Measurements from ENCODE around the gene CERS6. TPM values are rescaled to one million over a fixed set of nuclear protein-coding genes. Genes with fewer than 3 reads are reported as not detected.

Gene CERS6
- polyA plus RNA-seq, 1 donor from 2014 or later, result 59.3 TPM

DNA sequence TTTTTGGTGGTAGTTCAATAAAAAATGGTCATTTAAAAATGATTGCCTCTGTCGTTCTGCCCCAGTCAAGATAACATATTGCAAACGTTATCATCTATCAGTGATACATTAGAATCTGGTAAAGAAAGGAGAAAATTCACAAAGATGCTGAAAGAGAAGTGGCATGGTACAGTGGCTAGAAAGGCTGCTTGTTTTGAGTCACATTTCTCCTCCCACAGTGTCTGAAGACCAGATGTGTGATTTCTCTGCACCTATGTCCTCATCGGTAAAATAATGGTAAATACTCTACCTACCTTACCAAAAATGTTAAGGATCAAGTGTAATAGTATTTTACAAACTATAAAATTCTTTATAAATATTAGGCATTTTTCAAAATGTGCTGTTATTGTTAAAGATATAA is 270.3 kb downstream of the CERS6 start:
- Histone ChIP-seq H3K4me3 (ENCODE audit: low read length) (no peak overlapping the region), H3K36me3 (ENCODE audit: insufficient read depth, low read length) (no peaks in the 10 kb centered on the region), H3K9ac (ENCODE audit: low read length) (no peak overlapping the region), H3K9me3 (ENCODE audit: low read length) (no peaks in the 10 kb centered on the region), H4K20me1 (ENCODE audit: insufficient read depth) (no peaks in the 10 kb centered on the region), H3K79me2 (replicated peaks; ENCODE audit: insufficient read depth, low read length) (no peaks in the 10 kb centered on the region), H3K27me3 (ENCODE audit: insufficient read depth, low read depth, low read length) (no peaks in the 10 kb centered on the region), H2AFZ (ENCODE audit: low read depth, low read length) (no peak overlapping the region), H3K4me2 (ENCODE audit: low read length) (no peak overlapping the region), H3F3A (ENCODE audit: insufficient read depth, low read length, poor library complexity, severe bottlenecking) (no peaks in the 10 kb centered on the region), H3K9me2 (ENCODE audit: insufficient read depth, low read length) (no peaks in the 10 kb centered on the region), H3K27ac (ENCODE audit: low read length) (no peak overlapping the region)
- TF ChIP-seq POLR2AphosphoS5 (IDR thresholded peaks at IDR 0.05), result no peak
- TF ChIP-seq, protein P1, sequence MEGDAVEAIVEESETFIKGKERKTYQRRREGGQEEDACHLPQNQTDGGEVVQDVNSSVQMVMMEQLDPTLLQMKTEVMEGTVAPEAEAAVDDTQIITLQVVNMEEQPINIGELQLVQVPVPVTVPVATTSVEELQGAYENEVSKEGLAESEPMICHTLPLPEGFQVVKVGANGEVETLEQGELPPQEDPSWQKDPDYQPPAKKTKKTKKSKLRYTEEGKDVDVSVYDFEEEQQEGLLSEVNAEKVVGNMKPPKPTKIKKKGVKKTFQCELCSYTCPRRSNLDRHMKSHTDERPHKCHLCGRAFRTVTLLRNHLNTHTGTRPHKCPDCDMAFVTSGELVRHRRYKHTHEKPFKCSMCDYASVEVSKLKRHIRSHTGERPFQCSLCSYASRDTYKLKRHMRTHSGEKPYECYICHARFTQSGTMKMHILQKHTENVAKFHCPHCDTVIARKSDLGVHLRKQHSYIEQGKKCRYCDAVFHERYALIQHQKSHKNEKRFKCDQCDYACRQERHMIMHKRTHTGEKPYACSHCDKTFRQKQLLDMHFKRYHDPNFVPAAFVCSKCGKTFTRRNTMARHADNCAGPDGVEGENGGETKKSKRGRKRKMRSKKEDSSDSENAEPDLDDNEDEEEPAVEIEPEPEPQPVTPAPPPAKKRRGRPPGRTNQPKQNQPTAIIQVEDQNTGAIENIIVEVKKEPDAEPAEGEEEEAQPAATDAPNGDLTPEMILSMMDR (IDR thresholded peaks at IDR 0.05; ENCODE audit: poor library complexity, severe bottlenecking), result no peak
- no peak for TF ChIP-seq EZH2 (IDR thresholded peaks at IDR 0.05; ENCODE audit: borderline replicate concordance, insufficient read depth, low read length, poor library complexity, severe bottlenecking)
- no peak for TF ChIP-seq MXI1 (conservative IDR thresholded peaks at IDR 0.05; ENCODE audit: poor library complexity, severe bottlenecking)
- no peak for TF ChIP-seq TAF1 (IDR thresholded peaks at IDR 0.05; ENCODE audit: low read depth)
- TF ChIP-seq SMC3 (conservative IDR thresholded peaks at IDR 0.05; ENCODE audit: poor library complexity), result no peak
- TF ChIP-seq EP300 (conservative IDR thresholded peaks at IDR 0.05; ENCODE audit: poor library complexity, severe bottlenecking), result no peak
- no peak for TF ChIP-seq RAD21 (conservative IDR thresholded peaks at IDR 0.05)

DNA sequence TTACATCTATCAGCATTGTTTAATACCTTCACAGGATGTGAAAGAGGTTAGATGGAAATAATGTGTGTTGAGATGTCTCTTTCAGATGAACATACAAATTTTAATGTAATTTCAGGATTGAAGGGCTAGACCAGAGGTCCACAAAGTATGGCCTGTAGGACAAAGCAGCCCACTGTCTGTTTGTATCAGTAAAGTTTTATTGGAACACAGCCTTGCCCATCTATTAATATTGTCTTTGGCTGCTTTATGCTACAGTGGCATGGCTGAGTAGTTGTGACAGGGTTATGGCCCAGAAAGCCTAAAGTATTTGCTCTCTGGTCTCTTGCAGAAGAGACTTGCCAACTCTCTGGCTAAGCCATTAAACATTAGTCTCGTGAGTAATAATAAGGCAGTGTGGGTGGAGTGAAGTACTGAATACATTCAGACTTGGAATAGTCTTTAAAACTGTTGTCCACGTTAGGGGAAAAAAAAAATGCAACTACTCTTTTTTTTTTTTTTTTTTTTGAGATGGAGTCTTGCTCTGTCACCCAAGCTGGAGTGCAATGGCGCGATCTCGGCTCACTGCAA is 271.9 kb downstream of the CERS6 start:
- no peak overlapping the region for H3K4me3 ChIP-seq (ENCODE audit: low read length)
- no peak overlapping the region for H3K27ac ChIP-seq (ENCODE audit: low read length)

More for the DNA sequence above, 271.9 kb downstream of the CERS6 start:
- Histone ChIP-seq H3K36me3 (ENCODE audit: insufficient read depth, low read length) (no peaks in the 10 kb centered on the region), H3K27me3 (ENCODE audit: insufficient read depth, low read depth, low read length) (no peaks in the 10 kb centered on the region), H3F3A (ENCODE audit: insufficient read depth, low read length, poor library complexity, severe bottlenecking) (peaks cover 3% of the 10 kb centered on the region), H3K9me2 (ENCODE audit: insufficient read depth, low read length) (no peaks in the 10 kb centered on the region), H4K20me1 (ENCODE audit: insufficient read depth) (no peaks in the 10 kb centered on the region), H3K79me2 (replicated peaks; ENCODE audit: insufficient read depth, low read length) (no peaks in the 10 kb centered on the region), H3K9me3 (ENCODE audit: low read length) (no peaks in the 10 kb centered on the region), H3K9ac (ENCODE audit: low read length) (no peak overlapping the region), H2AFZ (ENCODE audit: low read depth, low read length) (no peak overlapping the region), H3K4me2 (ENCODE audit: low read length) (no peak overlapping the region)
- TF ChIP-seq RAD21 (conservative IDR thresholded peaks at IDR 0.05) (no peak), EZH2 (IDR thresholded peaks at IDR 0.05; ENCODE audit: borderline replicate concordance, insufficient read depth, low read length, poor library complexity, severe bottlenecking) (no peak), POLR2AphosphoS5 (IDR thresholded peaks at IDR 0.05) (no peak), TAF1 (IDR thresholded peaks at IDR 0.05; ENCODE audit: low read depth) (no peak), MXI1 (conservative IDR thresholded peaks at IDR 0.05; ENCODE audit: poor library complexity, severe bottlenecking) (no peak), SMC3 (conservative IDR thresholded peaks at IDR 0.05; ENCODE audit: poor library complexity) (no peak), EP300 (conservative IDR thresholded peaks at IDR 0.05; ENCODE audit: poor library complexity, severe bottlenecking) (no peak)
- TF ChIP-seq, protein P2, sequence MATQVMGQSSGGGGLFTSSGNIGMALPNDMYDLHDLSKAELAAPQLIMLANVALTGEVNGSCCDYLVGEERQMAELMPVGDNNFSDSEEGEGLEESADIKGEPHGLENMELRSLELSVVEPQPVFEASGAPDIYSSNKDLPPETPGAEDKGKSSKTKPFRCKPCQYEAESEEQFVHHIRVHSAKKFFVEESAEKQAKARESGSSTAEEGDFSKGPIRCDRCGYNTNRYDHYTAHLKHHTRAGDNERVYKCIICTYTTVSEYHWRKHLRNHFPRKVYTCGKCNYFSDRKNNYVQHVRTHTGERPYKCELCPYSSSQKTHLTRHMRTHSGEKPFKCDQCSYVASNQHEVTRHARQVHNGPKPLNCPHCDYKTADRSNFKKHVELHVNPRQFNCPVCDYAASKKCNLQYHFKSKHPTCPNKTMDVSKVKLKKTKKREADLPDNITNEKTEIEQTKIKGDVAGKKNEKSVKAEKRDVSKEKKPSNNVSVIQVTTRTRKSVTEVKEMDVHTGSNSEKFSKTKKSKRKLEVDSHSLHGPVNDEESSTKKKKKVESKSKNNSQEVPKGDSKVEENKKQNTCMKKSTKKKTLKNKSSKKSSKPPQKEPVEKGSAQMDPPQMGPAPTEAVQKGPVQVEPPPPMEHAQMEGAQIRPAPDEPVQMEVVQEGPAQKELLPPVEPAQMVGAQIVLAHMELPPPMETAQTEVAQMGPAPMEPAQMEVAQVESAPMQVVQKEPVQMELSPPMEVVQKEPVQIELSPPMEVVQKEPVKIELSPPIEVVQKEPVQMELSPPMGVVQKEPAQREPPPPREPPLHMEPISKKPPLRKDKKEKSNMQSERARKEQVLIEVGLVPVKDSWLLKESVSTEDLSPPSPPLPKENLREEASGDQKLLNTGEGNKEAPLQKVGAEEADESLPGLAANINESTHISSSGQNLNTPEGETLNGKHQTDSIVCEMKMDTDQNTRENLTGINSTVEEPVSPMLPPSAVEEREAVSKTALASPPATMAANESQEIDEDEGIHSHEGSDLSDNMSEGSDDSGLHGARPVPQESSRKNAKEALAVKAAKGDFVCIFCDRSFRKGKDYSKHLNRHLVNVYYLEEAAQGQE (IDR thresholded peaks at IDR 0.05; ENCODE audit: borderline replicate concordance), result no peak
- TF ChIP-seq, protein P1 (IDR thresholded peaks at IDR 0.05; ENCODE audit: poor library complexity, severe bottlenecking), result no peak
